ENCODE results near the gene ADAMTS7. TPM values are rescaled to one million over a fixed set of nuclear protein-coding genes. Genes with fewer than 3 reads are reported as not detected.
"Not testable (repeated sequence)": the region's sequence is repeated elsewhere in the genome, so short reads cannot be mapped to it uniquely, and the experiment has no call there.

Gene ADAMTS7
- total and polyA plus RNA-seq, 12 donors = 3.5 to 47.0 (median 17.9) TPM

DNA sequence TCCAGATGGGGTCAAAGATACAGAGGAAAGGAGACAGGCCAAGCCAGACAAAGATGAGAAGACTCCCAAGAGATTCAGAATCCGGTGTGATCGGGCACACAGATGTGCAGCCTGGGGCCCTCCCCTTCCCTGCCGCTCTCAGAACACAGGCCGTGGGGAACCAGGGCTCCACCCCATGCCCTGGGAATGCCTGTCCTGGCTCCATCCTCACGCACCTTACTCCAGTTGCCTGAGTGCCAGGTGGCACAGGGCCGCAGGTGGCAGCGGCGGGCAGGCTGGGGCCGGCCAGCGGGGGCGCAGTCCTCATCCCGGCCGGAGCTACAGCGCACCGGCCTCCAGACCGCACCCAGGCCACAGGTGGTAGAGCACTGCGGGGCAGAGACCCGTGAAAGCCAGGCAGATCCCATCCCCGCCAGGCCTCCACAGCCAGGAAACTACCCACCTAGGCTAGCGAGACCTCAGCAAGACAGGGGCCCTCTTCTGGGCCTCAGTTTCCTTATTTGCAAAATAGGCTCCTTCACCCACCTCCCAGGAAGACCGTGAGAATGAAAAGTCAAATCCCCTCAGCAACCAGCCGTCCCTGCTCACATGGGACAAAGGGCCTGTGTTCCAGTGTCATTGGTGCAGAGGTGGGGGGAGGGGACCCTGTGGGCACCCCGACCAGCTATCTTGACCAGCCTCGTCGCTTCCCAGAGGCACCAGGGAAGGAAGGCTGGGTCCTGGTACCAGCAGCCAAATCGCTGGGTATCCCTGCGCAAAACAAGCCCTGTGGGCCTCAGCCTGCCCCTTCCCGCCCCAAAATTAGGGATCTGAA, 46.7 kb downstream of the ADAMTS7 start:
- not testable (repeated sequence) for H3K9me3 ChIP-seq, H3K27me3 ChIP-seq, H3K4me3 ChIP-seq, ATAC-seq, H3K27ac ChIP-seq, H3K36me3 ChIP-seq
- intact Hi-C loops (cut with DNase I) = loop anchor here in 2 of 10 donors (5.0 to 10.0 kb wide), 2 partner anchors 48 to 50 kb away; partner anchors contain the start of gene ADAMTS7 (in 2 of the 2)
- DNase-seq = peak in 1 of 2 donors; percentile 18
- TF ChIP-seq, protein P1, sequence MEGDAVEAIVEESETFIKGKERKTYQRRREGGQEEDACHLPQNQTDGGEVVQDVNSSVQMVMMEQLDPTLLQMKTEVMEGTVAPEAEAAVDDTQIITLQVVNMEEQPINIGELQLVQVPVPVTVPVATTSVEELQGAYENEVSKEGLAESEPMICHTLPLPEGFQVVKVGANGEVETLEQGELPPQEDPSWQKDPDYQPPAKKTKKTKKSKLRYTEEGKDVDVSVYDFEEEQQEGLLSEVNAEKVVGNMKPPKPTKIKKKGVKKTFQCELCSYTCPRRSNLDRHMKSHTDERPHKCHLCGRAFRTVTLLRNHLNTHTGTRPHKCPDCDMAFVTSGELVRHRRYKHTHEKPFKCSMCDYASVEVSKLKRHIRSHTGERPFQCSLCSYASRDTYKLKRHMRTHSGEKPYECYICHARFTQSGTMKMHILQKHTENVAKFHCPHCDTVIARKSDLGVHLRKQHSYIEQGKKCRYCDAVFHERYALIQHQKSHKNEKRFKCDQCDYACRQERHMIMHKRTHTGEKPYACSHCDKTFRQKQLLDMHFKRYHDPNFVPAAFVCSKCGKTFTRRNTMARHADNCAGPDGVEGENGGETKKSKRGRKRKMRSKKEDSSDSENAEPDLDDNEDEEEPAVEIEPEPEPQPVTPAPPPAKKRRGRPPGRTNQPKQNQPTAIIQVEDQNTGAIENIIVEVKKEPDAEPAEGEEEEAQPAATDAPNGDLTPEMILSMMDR (IDR thresholded peaks at IDR 0.05) = peak in 1 of 9 donors; percentile 6
- WGBS, 2 donors = 90 to 93% methylated on average over 23 to 28 of the region's 28 CpGs
- peaks cover 9 to 44% (median 26%) of the 10 kb centered on the region in 9 donors for H3K4me1 ChIP-seq

DNA sequence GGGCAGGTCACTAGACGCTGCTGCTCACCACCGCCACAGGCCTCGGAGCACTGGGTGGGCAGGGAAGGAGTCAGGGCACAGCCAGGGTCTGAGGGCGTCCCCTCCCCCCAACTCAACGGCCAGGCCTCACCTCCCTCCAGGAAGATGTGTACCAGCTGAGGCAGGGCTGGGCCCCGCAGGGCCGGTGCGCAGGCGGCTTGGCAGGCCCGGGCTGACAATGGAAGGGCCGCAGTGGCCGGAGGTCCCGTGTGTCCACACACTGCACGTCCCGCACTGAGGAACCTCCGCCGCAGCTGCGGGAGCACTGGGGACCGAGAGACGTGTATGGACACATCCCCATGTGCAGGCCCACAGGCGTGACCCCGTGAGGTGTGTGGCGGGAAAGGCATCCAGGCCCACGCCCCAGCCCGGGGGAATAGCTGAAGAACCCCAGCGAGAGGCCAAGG, 47.4 kb downstream of the ADAMTS7 start:
- intact Hi-C loops (cut with DNase I) = loop anchor here in 2 of 10 donors (5.0 to 10.0 kb wide), 2 partner anchors 48 to 51 kb away; partner anchors contain the start of gene ADAMTS7 (in 2 of the 2)
- H3K27me3 ChIP-seq = no peaks in the 10 kb centered on the region
- no peak overlapping the region for H3K27ac ChIP-seq
- no peaks in the 10 kb centered on the region for H3K36me3 ChIP-seq
- TF ChIP-seq, protein P1 (IDR thresholded peaks at IDR 0.05) = no peak
- no peak overlapping the region for H3K4me3 ChIP-seq
- WGBS, 2 donors = 92 to 94% methylated on average over 23 to 26 of the region's 26 CpGs
- H3K9me3 ChIP-seq = no peaks in the 10 kb centered on the region
- peaks cover 16 to 52% (median 33%) of the 10 kb centered on the region in 9 donors for H3K4me1 ChIP-seq
- DNase-seq = peak in 1 of 2 donors; percentile 17
- no peak for ATAC-seq

DNA sequence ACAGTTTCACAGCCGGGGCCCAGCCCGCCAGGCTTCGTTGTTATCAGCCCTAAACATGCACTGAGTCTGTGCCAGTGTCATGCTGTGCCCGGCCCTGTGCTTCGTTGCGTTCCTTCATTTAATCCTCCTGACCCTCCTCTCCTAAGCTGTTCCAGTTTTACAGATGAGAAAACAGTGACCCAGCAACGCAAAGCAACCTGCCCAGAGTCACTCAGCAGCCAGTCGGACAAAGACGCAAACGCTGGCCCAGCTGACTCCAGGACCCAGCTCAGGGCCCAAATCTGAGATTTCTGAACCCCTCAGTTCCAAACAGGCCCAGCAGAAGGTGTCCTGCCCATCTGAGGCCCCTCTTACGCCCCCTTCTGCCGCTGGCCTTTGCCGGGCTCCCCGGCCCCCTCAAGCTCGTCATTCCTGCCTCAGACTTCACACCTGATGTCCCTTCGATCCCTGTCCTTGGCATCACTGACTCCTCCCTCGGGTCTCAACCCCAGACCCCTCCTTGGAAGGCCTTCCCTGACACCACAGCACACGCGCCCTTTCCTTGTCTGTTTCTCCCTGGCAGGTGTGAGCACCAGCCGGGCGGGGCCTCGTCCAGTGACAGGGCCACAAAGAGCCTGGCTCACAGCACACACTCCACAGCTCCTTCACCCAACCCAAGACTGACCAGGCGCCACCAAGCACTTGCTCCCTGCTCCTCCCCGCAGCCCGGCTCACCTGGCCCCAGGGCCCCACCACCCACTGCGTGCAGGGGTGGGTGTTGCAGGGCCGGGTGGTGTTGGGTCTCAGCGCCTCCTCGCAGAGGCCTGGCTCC, 48.1 kb downstream of the ADAMTS7 start:
- no peaks in the 10 kb centered on the region for H3K9me3 ChIP-seq
- H3K27me3 ChIP-seq = no peaks in the 10 kb centered on the region
- no peaks in the 10 kb centered on the region for H3K36me3 ChIP-seq
- TF ChIP-seq, protein P1 (IDR thresholded peaks at IDR 0.05) = no peak
- H3K4me3 ChIP-seq = no peak overlapping the region
- H3K4me1 ChIP-seq = peaks cover 18 to 58% (median 37%) of the 10 kb centered on the region in 9 donors
- WGBS, 2 donors = 92 to 94% methylated on average over 28 to 29 of the region's 29 CpGs
- ATAC-seq = no peak
- intact Hi-C loops (cut with DNase I) = loop anchor here in 2 of 10 donors (5.0 to 10.0 kb wide), 2 partner anchors 49 to 52 kb away; partner anchors contain the start of gene ADAMTS7 (in 2 of the 2)
- DNase-seq = peak in 1 of 2 donors; percentile 8
- peak overlapping the region in 2 of 10 donors; percentile 28 to 61 for H3K27ac ChIP-seq

DNA sequence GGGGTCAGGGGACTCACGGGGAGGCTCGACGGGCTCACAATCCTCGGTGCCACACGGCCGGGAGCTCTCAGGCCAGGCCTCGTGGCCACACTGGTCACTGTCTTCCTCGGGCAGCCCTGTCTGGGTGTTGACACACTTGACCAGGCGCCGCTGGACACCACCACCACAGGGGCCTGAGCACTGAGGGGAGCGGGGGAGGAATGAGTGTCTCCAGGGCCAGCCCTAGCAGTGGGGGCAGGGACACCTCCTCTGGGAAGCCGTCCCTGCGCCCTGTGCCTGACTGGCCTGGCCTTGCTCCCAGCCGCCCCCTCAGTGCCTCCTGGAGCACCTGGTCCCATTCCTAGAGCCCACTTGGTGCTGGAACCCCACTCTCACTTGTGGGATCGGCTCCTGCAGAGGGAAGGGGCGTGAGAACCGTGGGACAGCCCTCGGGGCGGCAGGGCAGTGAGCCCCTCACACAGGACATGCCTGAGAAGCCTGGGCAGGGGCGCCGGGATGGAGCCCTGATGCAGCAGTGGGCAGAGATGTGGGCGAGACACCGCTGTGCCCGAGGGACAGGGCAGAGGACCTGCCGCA, 48.8 kb downstream of the ADAMTS7 start:
- ATAC-seq, H3K4me3 ChIP-seq, H3K9me3 ChIP-seq, H3K36me3 ChIP-seq, H3K27me3 ChIP-seq: not testable (repeated sequence)
- DNase-seq = peak in 1 of 2 donors; percentile 13
- Histone ChIP-seq H3K27ac (peak overlapping the region in 6 of 10 donors; percentile 35 to 82 (median 56)), H3K4me1 (peaks cover 19 to 64% (median 44%) of the 10 kb centered on the region in 9 donors)
- WGBS, 2 donors = 89 to 91% methylated on average over 25 of the region's 25 CpGs
- intact Hi-C loops (cut with DNase I) = loop anchor here in 2 of 10 donors (5.0 to 10.0 kb wide), 2 partner anchors 50 to 52 kb away; partner anchors contain the start of gene ADAMTS7 (in 2 of the 2)
